GM18909 (cell line): ENCODE data around the gene PNPLA7.
"Not testable (repeated sequence)": the region's sequence is repeated elsewhere in the genome, so short reads cannot be mapped to it uniquely, and the experiment has no call there.

Experiments used
- ATAC-seq: cut with Tn5 transposase; IDR thresholded peaks from one replicate; pipeline ENCODE4 v1.9.1; 2021; ENCODE audit warnings: mild to moderate bottlenecking; ENCODE audit not compliant: unreplicated experiment, poor library complexity

Gene PNPLA7

GRCh38 chr9:137518661-137519459, 31.3 kb downstream of the PNPLA7 start:
- not testable (repeated sequence) for ATAC-seq

- no peak for ATAC-seq
Measured at GRCh38 chr9:137516144-137516917, 33.9 kb downstream of the PNPLA7 start.

- no peak for ATAC-seq
Measured at GRCh38 chr9:137515338-137515724, 34.9 kb downstream of the PNPLA7 start.

- no peak for ATAC-seq
Measured at GRCh38 chr9:137514691-137515337, 35.4 kb downstream of the PNPLA7 start.

- not testable (repeated sequence) for ATAC-seq
Measured at GRCh38 chr9:137513801-137514570, 36.2 kb downstream of the PNPLA7 start.

GRCh38 chr9:137513136-137513535, 37.1 kb downstream of the PNPLA7 start:
- not testable (repeated sequence) for ATAC-seq

- no peak for ATAC-seq
Measured at GRCh38 chr9:137511758-137512463, 38.3 kb downstream of the PNPLA7 start.

- not testable (repeated sequence) for ATAC-seq
Measured at GRCh38 chr9:137511126-137511525, 39.1 kb downstream of the PNPLA7 start.

GRCh38 chr9:137509198-137509597, 41.0 kb downstream of the PNPLA7 start:
- no peak for ATAC-seq

- ATAC-seq: no peak
Measured at GRCh38 chr9:137506702-137507171, 43.5 kb downstream of the PNPLA7 start.

GRCh38 chr9:137506274-137506673, 43.9 kb downstream of the PNPLA7 start:
- ATAC-seq: no peak

GRCh38 chr9:137505421-137506140, 44.6 kb downstream of the PNPLA7 start:
- no peak for ATAC-seq

GRCh38 chr9:137504432-137504777, 45.8 kb downstream of the PNPLA7 start:
- ATAC-seq: no peak

GRCh38 chr9:137502008-137502911, 47.9 kb downstream of the PNPLA7 start:
- ATAC-seq: no peak

GRCh38 chr9:137501457-137501856, 48.7 kb downstream of the PNPLA7 start:
- no peak for ATAC-seq

GRCh38 chr9:137500666-137501397, 49.4 kb downstream of the PNPLA7 start:
- no peak for ATAC-seq
